ENCODE measurements around the gene TSHZ3.

TSHZ3 gene

GRCh38 chr19:31282346-31282745, 66.9 kb downstream of the TSHZ3 start:
- TF ChIP-seq CTCF (IDR thresholded peaks at IDR 0.05; ENCODE audit: insufficient read depth, low read depth, low read length, missing control alignments) = no peak
- H3K4me3 ChIP-seq (ENCODE audit: low read depth, low read length) = no peak overlapping the region
- no peak for DNase-seq (ENCODE audit: low read depth)

GRCh38 chr19:31280287-31281006, 68.8 kb downstream of the TSHZ3 start:
- TF ChIP-seq CTCF (IDR thresholded peaks at IDR 0.05; ENCODE audit: insufficient read depth, low read depth, low read length, missing control alignments) = no peak
- no peak overlapping the region for H3K4me3 ChIP-seq (ENCODE audit: low read depth, low read length)
- no peak for DNase-seq (ENCODE audit: low read depth)

GRCh38 chr19:31279436-31279765, 69.8 kb downstream of the TSHZ3 start:
- no peak for DNase-seq (ENCODE audit: low read depth)
- H3K4me3 ChIP-seq (ENCODE audit: low read depth, low read length) = no peak overlapping the region
- TF ChIP-seq CTCF (IDR thresholded peaks at IDR 0.05; ENCODE audit: insufficient read depth, low read depth, low read length, missing control alignments) = no peak

DNA sequence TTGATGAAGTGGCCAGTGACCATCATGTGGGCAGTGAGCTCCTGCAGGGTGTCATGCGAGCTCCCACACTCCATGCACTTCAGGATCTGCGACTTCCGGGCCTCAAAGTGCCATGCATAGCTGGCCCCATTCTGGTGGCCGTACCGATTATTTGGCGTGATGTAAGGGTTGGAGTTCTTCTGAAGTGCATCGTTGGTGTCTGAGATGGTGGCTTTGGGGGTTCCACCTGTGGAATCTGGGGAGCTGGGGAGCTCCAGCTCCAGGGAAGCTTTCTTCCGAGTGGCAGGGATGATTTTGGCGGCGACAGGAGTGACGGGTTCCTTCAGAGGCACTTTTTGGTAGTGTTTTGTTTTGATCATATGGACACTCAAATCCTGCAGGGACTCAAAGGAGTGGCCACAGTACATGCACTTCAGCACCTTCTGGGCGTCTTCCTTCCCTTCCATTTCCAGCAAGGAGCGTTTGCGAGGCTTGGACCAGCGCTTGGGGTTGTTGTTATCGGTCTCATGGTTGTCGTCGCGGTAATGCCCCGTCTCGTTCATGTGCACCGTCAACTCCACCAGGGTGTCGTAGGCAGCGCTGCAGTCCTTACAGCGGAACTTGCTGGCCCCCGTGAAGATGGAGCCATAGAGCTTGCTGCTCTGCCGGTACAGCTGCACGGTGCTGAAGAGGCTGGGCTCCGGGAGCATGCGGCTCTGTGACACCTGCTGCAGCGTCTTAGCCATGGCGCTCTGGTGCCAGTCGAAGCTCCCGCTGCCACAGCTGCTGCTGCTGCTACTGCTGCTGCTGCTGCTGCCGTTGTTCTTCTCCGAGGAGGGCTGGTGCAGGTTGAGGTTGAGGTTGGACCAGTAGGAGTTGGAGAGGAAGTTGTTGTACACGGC, 70.4 kb downstream of the TSHZ3 start:
- H3K4me3 ChIP-seq (ENCODE audit: low read depth, low read length) = no peak overlapping the region
- TF ChIP-seq CTCF (IDR thresholded peaks at IDR 0.05; ENCODE audit: insufficient read depth, low read depth, low read length, missing control alignments) = no peak
- no peak for DNase-seq (ENCODE audit: low read depth)

DNA sequence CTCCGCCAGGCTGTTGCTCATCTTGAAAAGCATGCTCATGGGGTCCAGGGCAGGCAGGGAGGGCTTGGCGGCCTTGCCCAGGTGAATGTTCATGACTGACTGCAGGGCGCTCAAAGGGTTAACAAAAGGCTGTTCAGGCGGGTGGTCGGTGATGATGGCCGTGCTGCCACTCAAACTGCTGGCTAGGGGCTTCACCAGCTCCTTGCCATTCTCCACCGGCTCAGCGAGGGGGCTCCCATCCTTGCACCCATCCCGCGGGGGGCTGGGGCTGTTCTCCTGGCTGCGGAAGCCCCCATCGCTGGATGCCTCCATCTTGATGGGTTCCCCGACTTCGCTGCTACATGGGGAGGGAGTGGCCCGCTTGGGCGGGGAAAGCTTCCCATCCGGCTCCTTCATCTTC, 71.7 kb downstream of the TSHZ3 start:
- no peak for TF ChIP-seq CTCF (IDR thresholded peaks at IDR 0.05; ENCODE audit: insufficient read depth, low read depth, low read length, missing control alignments)
- DNase-seq (ENCODE audit: low read depth) = no peak
- H3K4me3 ChIP-seq (ENCODE audit: low read depth, low read length) = no peak overlapping the region

GRCh38 chr19:31276831-31277230, 72.4 kb downstream of the TSHZ3 start:
- TF ChIP-seq CTCF (IDR thresholded peaks at IDR 0.05; ENCODE audit: insufficient read depth, low read depth, low read length, missing control alignments) = no peak
- no peak overlapping the region for H3K4me3 ChIP-seq (ENCODE audit: low read depth, low read length)
- no peak for DNase-seq (ENCODE audit: low read depth)

Data from GM12865 (cell line).